Upper lobe of left lung (tissue), 4 donors: ENCODE measurements around the gene KIF6.

Experiments used
- CTCF ChIP-seq, 6 experiments: fragments of 450-650 bp in 4 of 6; fragments of 200-600 bp in 2 of 6; sonication (generic) in 2 of 6; IDR thresholded peaks; one replicate each; pipeline ENCODE4 v1.5.1; 2016 to 2019; ENCODE audit warnings: antibody characterized with exemption in 6 of 6
- POLR2A ChIP-seq, 4 donors: fragments of 450-650 bp; IDR thresholded peaks; one replicate each; pipeline ENCODE4 v1.5.1; 2016 to 2017; ENCODE audit warnings: antibody characterized with exemption in 4 of 4, mild to moderate bottlenecking in 2 of 4
- POLR2AphosphoS5 ChIP-seq, 2 donors: sonication (generic); formaldehyde crosslinking; IDR thresholded peaks; one replicate each; pipeline ENCODE4 v1.5.1; 2017; ENCODE audit warnings: antibody characterized with exemption in 2 of 2

- TF ChIP-seq CTCF (IDR thresholded peaks at IDR 0.05): no peak
- TF ChIP-seq POLR2A (IDR thresholded peaks at IDR 0.05): no peak
- no peak for TF ChIP-seq POLR2AphosphoS5 (IDR thresholded peaks at IDR 0.05)
Observed at GRCh38 chr6:39441986-39442385, 283.2 kb downstream of the KIF6 start.
